Astrocyte (in vitro differentiated cells and primary cell): Measurements from ENCODE around the gene ROM1.

Experiments
- CTCF ChIP-seq: IDR thresholded peaks from 2 replicates; pipeline ENCODE4 v1.5.1; 2011; ENCODE audit warnings: low read depth, mild to moderate bottlenecking, inconsistent platforms, low read length, moderate library complexity; ENCODE audit not compliant: insufficient read depth
- EZH2 ChIP-seq: IDR thresholded peaks from 2 replicates; pipeline ENCODE4 v1.6.1; 2012; ENCODE audit warnings: mild to moderate bottlenecking, low read length, inconsistent platforms; ENCODE audit not compliant: insufficient read depth

GRCh38 chr11:62574363-62575071 is 38.5 kb upstream of the ROM1 start:
- TF ChIP-seq CTCF (no peak), EZH2 (no peak)
